Hematopoietic multipotent progenitor cell treated with erythropoietin and hydrocortisone succinate and interleukin-3 and kit ligand, for 17 days (in vitro differentiated cells): ENCODE data around the gene SIM1.

Experiments used
- DNase-seq: peaks from one replicate; pipeline ENCODE4 v3.0.0-alpha.2; 2015; ENCODE audit warnings: low spot score

Gene SIM1

GRCh38 chr6:100472674-100473073 lies 8.0 kb upstream of the SIM1 start:
- no peak for DNase-seq

- no peak for DNase-seq
Measured at GRCh38 chr6:100470422-100471120, 5.8 kb upstream of the SIM1 start.

GRCh38 chr6:100469101-100469859 lies 4.6 kb upstream of the SIM1 start:
- DNase-seq = no peak

- DNase-seq = no peak
Measured at GRCh38 chr6:100468016-100468622, 3.4 kb upstream of the SIM1 start.

- DNase-seq = no peak
Measured at GRCh38 chr6:100467129-100468015, 2.7 kb upstream of the SIM1 start.

GRCh38 chr6:100466410-100467128 lies 1.8 kb upstream of the SIM1 start:
- no peak for DNase-seq

GRCh38 chr6:100465701-100466409 lies 1.1 kb upstream of the SIM1 start:
- no peak for DNase-seq

- no peak for DNase-seq
Measured at GRCh38 chr6:100464162-100464851, 414 bp downstream of the SIM1 start.

- DNase-seq = no peak
Measured at GRCh38 chr6:100463630-100464161, 1.0 kb downstream of the SIM1 start.

GRCh38 chr6:100462706-100463629 lies 1.8 kb downstream of the SIM1 start:
- DNase-seq = no peak

- DNase-seq = no peak
Measured at GRCh38 chr6:100461917-100462705, 2.6 kb downstream of the SIM1 start.

GRCh38 chr6:100461278-100461916 lies 3.3 kb downstream of the SIM1 start:
- no peak for DNase-seq

- DNase-seq = no peak
Measured at GRCh38 chr6:100460650-100461204, 4.0 kb downstream of the SIM1 start.

- DNase-seq = no peak
Measured at GRCh38 chr6:100459592-100460184, 5.0 kb downstream of the SIM1 start.

- DNase-seq = no peak
Measured at GRCh38 chr6:100458841-100459591, 5.7 kb downstream of the SIM1 start.
